Ishikawa (cell line): Measurements from ENCODE around the gene RPS10.

Experiments used
- EP300 ChIP-seq: IDR thresholded peaks from 2 replicates; pipeline ENCODE4 v1.6.1; 2012; ENCODE audit warnings: borderline replicate concordance
- TAF1 ChIP-seq: IDR thresholded peaks from 2 replicates; pipeline ENCODE4 v1.6.1; 2012; ENCODE audit warnings: low read depth, mild to moderate bottlenecking
- YY1 ChIP-seq: IDR thresholded peaks from 2 replicates; pipeline ENCODE4 v1.6.1; 2012; ENCODE audit warnings: low read depth
- ZBTB7A ChIP-seq: IDR thresholded peaks from 2 replicates; pipeline ENCODE4 v1.6.1; 2012; ENCODE audit warnings: low read depth
- TF ChIP-seq, protein P1 (sequence below): IDR thresholded peaks from 2 replicates; pipeline ENCODE4 v1.6.1; 2012; ENCODE audit warnings: low read depth, mild to moderate bottlenecking
- TF ChIP-seq, protein P2 (sequence below): IDR thresholded peaks from 2 replicates; pipeline ENCODE4 v1.6.1; 2012

DNA sequence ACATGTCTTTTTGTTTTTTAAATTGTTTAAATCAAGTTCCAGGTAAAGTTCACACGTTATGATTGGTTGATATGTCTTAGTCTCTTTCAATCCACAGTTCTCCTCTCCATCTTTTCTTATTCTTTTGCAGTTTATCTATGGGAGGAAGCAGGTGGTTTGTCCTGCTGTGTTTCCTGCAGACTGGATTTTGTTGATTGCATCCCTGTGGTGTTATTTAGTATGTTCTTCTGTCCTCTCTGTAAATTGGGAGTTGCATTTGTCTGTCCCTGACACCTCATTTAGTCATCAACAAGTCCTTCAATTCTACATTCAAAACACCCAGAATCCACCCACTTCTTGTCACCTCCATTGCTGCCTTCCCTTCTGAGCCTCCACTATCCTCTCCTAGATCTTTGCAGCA is 48.1 kb upstream of the RPS10 start:
- TF ChIP-seq TAF1 (no peak), YY1 (no peak), ZBTB7A (no peak), EP300 (no peak)
- TF ChIP-seq, protein P1, sequence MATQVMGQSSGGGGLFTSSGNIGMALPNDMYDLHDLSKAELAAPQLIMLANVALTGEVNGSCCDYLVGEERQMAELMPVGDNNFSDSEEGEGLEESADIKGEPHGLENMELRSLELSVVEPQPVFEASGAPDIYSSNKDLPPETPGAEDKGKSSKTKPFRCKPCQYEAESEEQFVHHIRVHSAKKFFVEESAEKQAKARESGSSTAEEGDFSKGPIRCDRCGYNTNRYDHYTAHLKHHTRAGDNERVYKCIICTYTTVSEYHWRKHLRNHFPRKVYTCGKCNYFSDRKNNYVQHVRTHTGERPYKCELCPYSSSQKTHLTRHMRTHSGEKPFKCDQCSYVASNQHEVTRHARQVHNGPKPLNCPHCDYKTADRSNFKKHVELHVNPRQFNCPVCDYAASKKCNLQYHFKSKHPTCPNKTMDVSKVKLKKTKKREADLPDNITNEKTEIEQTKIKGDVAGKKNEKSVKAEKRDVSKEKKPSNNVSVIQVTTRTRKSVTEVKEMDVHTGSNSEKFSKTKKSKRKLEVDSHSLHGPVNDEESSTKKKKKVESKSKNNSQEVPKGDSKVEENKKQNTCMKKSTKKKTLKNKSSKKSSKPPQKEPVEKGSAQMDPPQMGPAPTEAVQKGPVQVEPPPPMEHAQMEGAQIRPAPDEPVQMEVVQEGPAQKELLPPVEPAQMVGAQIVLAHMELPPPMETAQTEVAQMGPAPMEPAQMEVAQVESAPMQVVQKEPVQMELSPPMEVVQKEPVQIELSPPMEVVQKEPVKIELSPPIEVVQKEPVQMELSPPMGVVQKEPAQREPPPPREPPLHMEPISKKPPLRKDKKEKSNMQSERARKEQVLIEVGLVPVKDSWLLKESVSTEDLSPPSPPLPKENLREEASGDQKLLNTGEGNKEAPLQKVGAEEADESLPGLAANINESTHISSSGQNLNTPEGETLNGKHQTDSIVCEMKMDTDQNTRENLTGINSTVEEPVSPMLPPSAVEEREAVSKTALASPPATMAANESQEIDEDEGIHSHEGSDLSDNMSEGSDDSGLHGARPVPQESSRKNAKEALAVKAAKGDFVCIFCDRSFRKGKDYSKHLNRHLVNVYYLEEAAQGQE: no peak
- TF ChIP-seq, protein P2, sequence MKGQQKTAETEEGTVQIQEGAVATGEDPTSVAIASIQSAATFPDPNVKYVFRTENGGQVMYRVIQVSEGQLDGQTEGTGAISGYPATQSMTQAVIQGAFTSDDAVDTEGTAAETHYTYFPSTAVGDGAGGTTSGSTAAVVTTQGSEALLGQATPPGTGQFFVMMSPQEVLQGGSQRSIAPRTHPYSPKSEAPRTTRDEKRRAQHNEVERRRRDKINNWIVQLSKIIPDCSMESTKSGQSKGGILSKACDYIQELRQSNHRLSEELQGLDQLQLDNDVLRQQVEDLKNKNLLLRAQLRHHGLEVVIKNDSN: no peak
